Natural killer cell (primary cell): Measurements from ENCODE around the gene TGFBI. TPM values are rescaled to one million over a fixed set of nuclear protein-coding genes. Genes with fewer than 3 reads are reported as not detected.

Experiments used
- ATAC-seq, 3 donors: fragments of 150-1000 bp in 2 of 3; fragments of 200-7000 bp in 1 of 3; cut with Tn5 transposase; 1 replicate in 1 of 3; 2 replicates in 2 of 3; pipeline ENCODE4 v1.10.0; 2021; ENCODE audit warnings: mild to moderate bottlenecking in 2 of 3, moderate library complexity in 2 of 3
- DNase-seq, 2 donors: peaks; one replicate each; pipeline versions ENCODE4 v3.0.0 to v3.0.0-alpha.2; 2013 to 2021; ENCODE audit warnings: mixed read lengths in 1 of 2
- H3K27ac ChIP-seq: one replicate; pipeline ENCODE4 v1.5.1; 2013; ENCODE audit warnings: mild to moderate bottlenecking, low read length
- H3K27me3 ChIP-seq: one replicate; pipeline ENCODE4 v1.6.1; 2013; ENCODE audit warnings: low read length; ENCODE audit not compliant: control insufficient read depth, insufficient read depth
- H3K36me3 ChIP-seq: one replicate; pipeline ENCODE4 v1.6.1; 2013; ENCODE audit warnings: low read length; ENCODE audit not compliant: control insufficient read depth, insufficient read depth
- H3K4me1 ChIP-seq: one replicate; pipeline ENCODE4 v1.6.1; 2013; ENCODE audit warnings: low read length; ENCODE audit not compliant: control insufficient read depth, insufficient read depth
- H3K4me3 ChIP-seq: one replicate; pipeline ENCODE4 v1.5.1; 2013; ENCODE audit warnings: low read length
- H3K9me3 ChIP-seq: one replicate; pipeline ENCODE4 v1.6.1; 2013; ENCODE audit warnings: low read length; ENCODE audit not compliant: control insufficient read depth, insufficient read depth
- H3K27ac Mint-ChIP-seq, 2 donors: one replicate each; pipeline ENCODE4 v1.8.0; 2022; ENCODE audit warnings: mild to moderate bottlenecking in 2 of 2, mixed read lengths in 2 of 2, moderate library complexity in 1 of 2
- H3K27me3 Mint-ChIP-seq, 2 donors: one replicate each; pipeline ENCODE4 v1.8.0; 2022; ENCODE audit warnings: low read depth in 2 of 2, mixed read lengths in 2 of 2
- H3K36me3 Mint-ChIP-seq: one replicate; pipeline ENCODE4 v1.8.0; 2022; ENCODE audit warnings: mixed read lengths
- H3K4me1 Mint-ChIP-seq, 2 donors: one replicate each; pipeline ENCODE4 v1.8.0; 2022; ENCODE audit warnings: mixed read lengths in 2 of 2
- H3K4me3 Mint-ChIP-seq: one replicate; pipeline ENCODE4 v1.8.0; 2022; ENCODE audit warnings: mild to moderate bottlenecking, moderate library complexity, mixed read lengths
- H3K9me3 Mint-ChIP-seq, 2 donors: one replicate each; pipeline ENCODE4 v1.8.0; 2022; ENCODE audit warnings: mixed read lengths in 2 of 2
- CTCF ChIP-seq: fragments of 200-600 bp; IDR thresholded peaks from one replicate; pipeline ENCODE4 v1.8.0; 2022; ENCODE audit warnings: antibody characterized with exemption
- WGBS: methylation state at CpG from one replicate; pipeline ENCODE4 v1.1.7; 2013; ENCODE audit warnings: missing lambda C conversion rate; ENCODE audit not compliant: insufficient coverage; 5-methylcytosine and 5-hydroxymethylcytosine counted together
- intact Hi-C: fragments of 100-400 bp; cut with micrococcal nuclease; formaldehyde crosslinking; loops from one replicate; pipeline ENCODE4 v1.14.2; 2022
- total RNA-seq, 4 donors: library from RNA; stranded (reverse); fragments of 120-200 nt in 1 of 4; gene quantifications; one replicate each; pipeline versions ENCODE4 v1.2.3 to v1.2.4, GENCODE V29; 2013 to 2022

The TGFBI gene
- total RNA-seq, 3 donors from 2014 or later (not counting 1 experiment from before 2014, with no cell fraction given), result 6.7 to 19.6 (median 18.5) TPM

- no peaks in the 10 kb centered on the region for H3K4me1 ChIP-seq
- intact Hi-C loops, result no loop called here
Measured at GRCh38 chr5:136006761-136007251, 22.0 kb upstream of the TGFBI start.

GRCh38 chr5:136007271-136007670, 21.5 kb upstream of the TGFBI start:
- intact Hi-C loops, result no loop called here
- H3K36me3 Mint-ChIP-seq, result peaks cover 3% of the 10 kb centered on the region
- 95% methylated on average over 4 of the region's 4 CpGs for WGBS
- Histone ChIP-seq H3K4me1 (no peaks in the 10 kb centered on the region), H3K36me3 (no peaks in the 10 kb centered on the region), H3K9me3 (no peaks in the 10 kb centered on the region), H3K27ac (no peak overlapping the region), H3K4me3 (no peak overlapping the region), H3K27me3 (no peaks in the 10 kb centered on the region)
- ATAC-seq (no peak), DNase-seq (no peak)
- TF ChIP-seq CTCF, result no peak
- no peak overlapping the region for H3K27ac Mint-ChIP-seq
- H3K4me1 Mint-ChIP-seq, result peaks cover 2 to 4% of the 10 kb centered on the region in 2 donors
- peaks cover 11 to 28% of the 10 kb centered on the region in 2 donors for H3K27me3 Mint-ChIP-seq
- no peak overlapping the region for H3K4me3 Mint-ChIP-seq
- H3K9me3 Mint-ChIP-seq, result no peaks in the 10 kb centered on the region

More at GRCh38 chr5:136006761-136007251, 22.0 kb upstream of the TGFBI start:
- Histone ChIP-seq H3K27ac (no peak overlapping the region), H3K9me3 (no peaks in the 10 kb centered on the region), H3K4me3 (no peak overlapping the region), H3K36me3 (no peaks in the 10 kb centered on the region), H3K27me3 (no peaks in the 10 kb centered on the region)
- DNase-seq, result no peak
- Mint-ChIP-seq H3K27me3 (peaks cover 11 to 23% of the 10 kb centered on the region in 2 donors), H3K4me3 (no peak overlapping the region), H3K36me3 (no peaks in the 10 kb centered on the region), H3K27ac (no peak overlapping the region), H3K4me1 (no peaks in the 10 kb centered on the region), H3K9me3 (no peaks in the 10 kb centered on the region)
- WGBS, result 92% methylated on average over 7 of the region's 7 CpGs
- ATAC-seq, result no peak
- TF ChIP-seq CTCF, result no peak

GRCh38 chr5:136011414-136012001, 17.3 kb upstream of the TGFBI start:
- DNase-seq (no peak), ATAC-seq (no peak)
- no peak overlapping the region for H3K27ac ChIP-seq
- no peaks in the 10 kb centered on the region for H3K36me3 ChIP-seq
- Mint-ChIP-seq H3K27ac (no peak overlapping the region), H3K9me3 (no peaks in the 10 kb centered on the region), H3K27me3 (peaks cover 26 to 57% of the 10 kb centered on the region in 2 donors), H3K36me3 (peaks cover 5% of the 10 kb centered on the region), H3K4me1 (peaks cover 5 to 6% of the 10 kb centered on the region in 2 donors), H3K4me3 (no peak overlapping the region)
- no peak overlapping the region for H3K4me3 ChIP-seq
- TF ChIP-seq CTCF, result no peak
- no peaks in the 10 kb centered on the region for H3K4me1 ChIP-seq
- 54% methylated on average over 3 of the region's 4 CpGs for WGBS
- no peaks in the 10 kb centered on the region for H3K27me3 ChIP-seq
- H3K9me3 ChIP-seq, result no peaks in the 10 kb centered on the region
- intact Hi-C loops, result no loop called here
